HepG2 (cell line): ENCODE measurements around the gene ARHGAP4. TPM values are rescaled to one million over a fixed set of nuclear protein-coding genes. Genes with fewer than 3 reads are reported as not detected.

Experiments
- ADNP ChIP-seq: sonication (generic); formaldehyde crosslinking; IDR thresholded peaks from 2 replicates; pipeline ENCODE4 v1.4.0; 2020; ENCODE audit warnings: missing genetic modification reagents
- AGO1 ChIP-seq: fragments of 200-400 bp; formaldehyde crosslinking; IDR thresholded peaks from 2 replicates; pipeline ENCODE4 v1.6.1; 2017; ENCODE audit warnings: mild to moderate bottlenecking, low read depth, low read length, moderate library complexity; ENCODE audit not compliant: poor library complexity, severe bottlenecking
- ARID2 ChIP-seq: sonication (generic); formaldehyde crosslinking; IDR thresholded peaks from 2 replicates; pipeline ENCODE4 v1.8.1; 2022; ENCODE audit warnings: mild to moderate bottlenecking, missing genetic modification reagents, borderline replicate concordance
- CBX1 ChIP-seq: IDR thresholded peaks from one replicate; pipeline ENCODE4 v1.6.1; 2016; ENCODE audit warnings: antibody characterized with exemption, low read depth
- EHMT2 ChIP-seq: fragments of 200-600 bp; sonication (generic); IDR thresholded peaks from 2 replicates; pipeline ENCODE4 v1.7.0; 2017; ENCODE audit warnings: antibody characterized with exemption, low read depth, low read length, borderline replicate concordance
- ETV6 ChIP-seq: sonication (generic); formaldehyde crosslinking; conservative IDR thresholded peaks from 2 replicates; pipeline ENCODE4 v1.4.0; 2020; ENCODE audit warnings: missing genetic modification reagents
- FOXO1 ChIP-seq: sonication (generic); formaldehyde crosslinking; IDR thresholded peaks from 2 replicates; pipeline ENCODE4 v1.4.0; 2020; ENCODE audit warnings: missing genetic modification reagents
- HMG20B ChIP-seq: conservative IDR thresholded peaks from 2 replicates; pipeline ENCODE4 v1.6.1; 2016; ENCODE audit warnings: missing genetic modification reagents, missing compliant biosample characterization
- IRF2 ChIP-seq: IDR thresholded peaks from 2 replicates; pipeline ENCODE4 v1.6.1; 2018; ENCODE audit warnings: missing genetic modification reagents, missing compliant biosample characterization
- NFE2L2 ChIP-seq: fragments of 150-350 bp; IDR thresholded peaks from 2 replicates; pipeline ENCODE4 v1.6.1; 2014; ENCODE audit warnings: low read length
- PAX8 ChIP-seq: sonication (generic); formaldehyde crosslinking; IDR thresholded peaks from 2 replicates; pipeline ENCODE4 v1.8.0; 2022; ENCODE audit warnings: mild to moderate bottlenecking, missing genetic modification reagents, borderline replicate concordance
- SCMH1 ChIP-seq: sonication (generic); formaldehyde crosslinking; IDR thresholded peaks from 2 replicates; pipeline ENCODE4 v1.9.0; 2021; ENCODE audit warnings: missing genetic modification reagents, mild to moderate bottlenecking, borderline replicate concordance
- SOX6 ChIP-seq, 2 experiments: fragments of 450-650 bp in 1 of 2; sonication (generic) in 1 of 2; formaldehyde crosslinking in 1 of 2; IDR thresholded peaks; 2 replicates each; pipeline versions ENCODE4 v1.4.0 to v1.6.1; 2017 to 2020; ENCODE audit warnings: antibody characterized with exemption in 1 of 2, mild to moderate bottlenecking in 1 of 2, missing genetic modification reagents in 1 of 2
- SRSF4 ChIP-seq: fragments of 200-400 bp; formaldehyde crosslinking; IDR thresholded peaks from one replicate; pipeline ENCODE4 v1.6.1; 2018; ENCODE audit warnings: mild to moderate bottlenecking, low read depth, low read length, moderate library complexity; ENCODE audit not compliant: poor library complexity, severe bottlenecking
- TEAD3 ChIP-seq: optimal IDR thresholded peaks from 2 replicates; pipeline ENCODE3; 2016; ENCODE audit warnings: borderline replicate concordance
- THAP11 ChIP-seq: IDR thresholded peaks from 2 replicates; pipeline ENCODE4 v1.6.1; 2016; ENCODE audit warnings: missing biosample characterization, missing genetic modification reagents
- ZC3H4 ChIP-seq: sonication (generic); formaldehyde crosslinking; IDR thresholded peaks from 2 replicates; pipeline ENCODE4 v1.4.0; 2020; ENCODE audit warnings: missing genetic modification reagents, borderline replicate concordance
- ZIK1 ChIP-seq: sonication (generic); formaldehyde crosslinking; IDR thresholded peaks from 2 replicates; pipeline ENCODE4 v1.5.0; 2020; ENCODE audit warnings: mild to moderate bottlenecking, low read depth, missing genetic modification reagents, borderline replicate concordance
- ZNF205 ChIP-seq: IDR thresholded peaks from 2 replicates; pipeline ENCODE4 v1.6.1; 2018; ENCODE audit warnings: missing biosample characterization, missing genetic modification reagents
- ZNF343 ChIP-seq: sonication (generic); formaldehyde crosslinking; IDR thresholded peaks from 2 replicates; pipeline ENCODE4 v1.4.0; 2020; ENCODE audit warnings: mild to moderate bottlenecking, missing genetic modification reagents
- ZNF44 ChIP-seq: sonication (generic); formaldehyde crosslinking; IDR thresholded peaks from 2 replicates; pipeline ENCODE4 v1.5.1; 2020; ENCODE audit warnings: mild to moderate bottlenecking, missing genetic modification reagents
- ZNF496 ChIP-seq: sonication (generic); formaldehyde crosslinking; IDR thresholded peaks from 2 replicates; pipeline ENCODE4 v1.8.1; 2023; ENCODE audit warnings: mild to moderate bottlenecking, moderate library complexity, missing genetic modification reagents; ENCODE audit not compliant: insufficient replicate concordance
- ZNF564 ChIP-seq: sonication (generic); formaldehyde crosslinking; IDR thresholded peaks from 2 replicates; pipeline ENCODE4 v1.8.1; 2023; ENCODE audit warnings: mild to moderate bottlenecking, missing genetic modification reagents
- polyA plus RNA-seq, 8 experiments: library from polyadenylated mRNA; depleted of rRNA in 3 of 8; stranded (reverse) in 7 of 8; unstranded in 1 of 8; fragments of >200 nt; fragmentation: Illumina TruSeq in 4 of 8; extraction: Trizol in 4 of 8; gene quantifications; 2 replicates each; pipeline versions ENCODE4 v1.2.1 to v1.2.3, GENCODE V29; 2011 to 2016; ENCODE audit warnings: low read depth in 4 of 8, missing spikeins in 1 of 8, mixed read lengths in 1 of 8; ENCODE audit not compliant: insufficient read depth in 1 of 8
- total RNA-seq, 5 experiments: library from RNA; depleted of rRNA; stranded (reverse); fragments of >200 nt; fragmentation: Illumina TruSeq; extraction: Trizol; gene quantifications; 2 replicates each; pipeline ENCODE4 v1.2.3, GENCODE V29; 2016; ENCODE audit warnings: low read depth in 1 of 5
- TF ChIP-seq, protein P1 (sequence below): sonication (generic); formaldehyde crosslinking; IDR thresholded peaks from 2 replicates; pipeline ENCODE4 v1.8.0; 2022; ENCODE audit warnings: mild to moderate bottlenecking, missing genetic modification reagents; ENCODE audit not compliant: insufficient replicate concordance
- TF ChIP-seq, protein P2 (sequence below): sonication (generic); formaldehyde crosslinking; IDR thresholded peaks from 2 replicates; pipeline ENCODE4 v1.5.0; 2020; ENCODE audit warnings: missing genetic modification reagents
- TF ChIP-seq, protein P3 (sequence below): sonication (generic); formaldehyde crosslinking; IDR thresholded peaks from 2 replicates; pipeline ENCODE4 v1.5.0; 2020; ENCODE audit warnings: missing genetic modification reagents
- TF ChIP-seq, protein P4 (sequence below): sonication (generic); formaldehyde crosslinking; IDR thresholded peaks from 2 replicates; pipeline ENCODE4 v1.4.0; 2020; ENCODE audit warnings: mild to moderate bottlenecking, missing genetic modification reagents

Gene ARHGAP4
- total and polyA plus RNA-seq, 2 of the 13 experiments (the other 11 are each of a cell fraction or from before 2014, with no cell fraction given), result 0.57 to 0.64 TPM

DNA sequence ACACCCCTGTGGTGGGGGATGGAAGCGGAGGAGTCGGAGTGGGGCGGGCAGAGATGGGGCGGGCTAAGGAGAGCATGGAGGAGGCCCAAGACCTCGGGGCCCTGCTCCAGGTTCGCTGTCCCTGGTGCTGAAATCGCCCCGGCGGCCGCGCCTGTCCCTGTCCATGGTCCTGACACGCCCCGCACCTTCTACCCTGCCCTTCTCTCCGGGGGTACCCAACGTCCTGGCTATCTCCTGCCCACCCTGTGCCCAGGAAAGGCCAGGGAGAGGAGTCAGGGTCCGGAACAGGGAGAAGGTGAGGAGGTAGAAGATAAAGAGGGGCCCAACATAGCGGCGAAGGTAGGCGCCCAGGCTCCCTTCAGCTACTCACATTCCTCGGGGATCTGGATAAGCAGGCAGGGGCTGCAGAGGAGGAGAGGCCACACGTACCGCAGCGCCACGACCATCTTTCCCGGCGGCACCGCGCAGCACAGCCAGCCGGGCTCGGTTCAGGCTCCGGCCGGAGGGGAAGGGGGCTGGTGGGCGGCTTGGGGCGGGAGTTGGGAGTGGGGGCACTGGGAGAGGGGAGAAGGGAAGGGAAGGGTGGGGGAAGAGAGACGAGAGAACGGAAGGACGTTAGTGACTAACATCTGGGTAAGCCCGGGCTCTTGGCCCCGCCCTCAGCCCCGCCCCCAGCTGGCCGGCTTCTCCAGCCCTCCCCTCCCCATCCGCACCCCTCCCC lies 50.5 kb downstream of the ARHGAP4 start (continued):
- TF ChIP-seq ARID2 (CRISPR knock-in tag) (peak; percentile 94; the same call in 1 of the 2 replicates), SCMH1 (CRISPR knock-in tag) (peak; percentile 84), ZNF44 (peak; percentile 98), IRF2 (CRISPR knock-in tag) (peak; percentile 97), CBX1 (no peak), NFE2L2 (no peak), ADNP (0 out of 2 replicates have a peak, but pooled peaks have one; percentile 28), ZC3H4 (CRISPR knock-in tag) (peak; percentile 96; the same call in 1 of the 2 replicates), TEAD3 (peak; percentile 89), SRSF4 (no peak), ZNF205 (CRISPR knock-in tag) (peak; percentile 98), ZNF496 (peak; percentile 20), PAX8 (CRISPR knock-in tag) (peak; percentile 100), AGO1 (no peak), HMG20B (peak; percentile 98), SOX6 (IDR thresholded peaks at IDR 0.05) (no peak), SOX6 (CRISPR knock-in tag; IDR thresholded peaks at IDR 0.05) (peak; percentile 77), ZNF564 (CRISPR knock-in tag) (peak; percentile 99), ZIK1 (CRISPR knock-in tag) (peak; percentile 99), FOXO1 (CRISPR knock-in tag) (peak; percentile 97), ETV6 (CRISPR knock-in tag) (peak; percentile 100), EHMT2 (peak; percentile 96; the same call in 1 of the 2 replicates), THAP11 (CRISPR knock-in tag) (peak; percentile 89), ZNF343 (CRISPR knock-in tag) (peak; percentile 99)
- TF ChIP-seq, protein P1, sequence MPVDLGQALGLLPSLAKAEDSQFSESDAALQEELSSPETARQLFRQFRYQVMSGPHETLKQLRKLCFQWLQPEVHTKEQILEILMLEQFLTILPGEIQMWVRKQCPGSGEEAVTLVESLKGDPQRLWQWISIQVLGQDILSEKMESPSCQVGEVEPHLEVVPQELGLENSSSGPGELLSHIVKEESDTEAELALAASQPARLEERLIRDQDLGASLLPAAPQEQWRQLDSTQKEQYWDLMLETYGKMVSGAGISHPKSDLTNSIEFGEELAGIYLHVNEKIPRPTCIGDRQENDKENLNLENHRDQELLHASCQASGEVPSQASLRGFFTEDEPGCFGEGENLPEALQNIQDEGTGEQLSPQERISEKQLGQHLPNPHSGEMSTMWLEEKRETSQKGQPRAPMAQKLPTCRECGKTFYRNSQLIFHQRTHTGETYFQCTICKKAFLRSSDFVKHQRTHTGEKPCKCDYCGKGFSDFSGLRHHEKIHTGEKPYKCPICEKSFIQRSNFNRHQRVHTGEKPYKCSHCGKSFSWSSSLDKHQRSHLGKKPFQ (CRISPR knock-in tag), result peak; percentile 99
- TF ChIP-seq, protein P2, sequence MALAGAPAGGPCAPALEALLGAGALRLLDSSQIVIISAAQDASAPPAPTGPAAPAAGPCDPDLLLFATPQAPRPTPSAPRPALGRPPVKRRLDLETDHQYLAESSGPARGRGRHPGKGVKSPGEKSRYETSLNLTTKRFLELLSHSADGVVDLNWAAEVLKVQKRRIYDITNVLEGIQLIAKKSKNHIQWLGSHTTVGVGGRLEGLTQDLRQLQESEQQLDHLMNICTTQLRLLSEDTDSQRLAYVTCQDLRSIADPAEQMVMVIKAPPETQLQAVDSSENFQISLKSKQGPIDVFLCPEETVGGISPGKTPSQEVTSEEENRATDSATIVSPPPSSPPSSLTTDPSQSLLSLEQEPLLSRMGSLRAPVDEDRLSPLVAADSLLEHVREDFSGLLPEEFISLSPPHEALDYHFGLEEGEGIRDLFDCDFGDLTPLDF (CRISPR knock-in tag), result peak; percentile 96
- TF ChIP-seq, protein P3, sequence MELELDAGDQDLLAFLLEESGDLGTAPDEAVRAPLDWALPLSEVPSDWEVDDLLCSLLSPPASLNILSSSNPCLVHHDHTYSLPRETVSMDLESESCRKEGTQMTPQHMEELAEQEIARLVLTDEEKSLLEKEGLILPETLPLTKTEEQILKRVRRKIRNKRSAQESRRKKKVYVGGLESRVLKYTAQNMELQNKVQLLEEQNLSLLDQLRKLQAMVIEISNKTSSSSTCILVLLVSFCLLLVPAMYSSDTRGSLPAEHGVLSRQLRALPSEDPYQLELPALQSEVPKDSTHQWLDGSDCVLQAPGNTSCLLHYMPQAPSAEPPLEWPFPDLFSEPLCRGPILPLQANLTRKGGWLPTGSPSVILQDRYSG (CRISPR knock-in tag), result peak; percentile 100
- TF ChIP-seq, protein P4, sequence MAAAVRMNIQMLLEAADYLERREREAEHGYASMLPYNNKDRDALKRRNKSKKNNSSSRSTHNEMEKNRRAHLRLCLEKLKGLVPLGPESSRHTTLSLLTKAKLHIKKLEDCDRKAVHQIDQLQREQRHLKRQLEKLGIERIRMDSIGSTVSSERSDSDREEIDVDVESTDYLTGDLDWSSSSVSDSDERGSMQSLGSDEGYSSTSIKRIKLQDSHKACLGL (CRISPR knock-in tag), result peak; percentile 99
